AG08396 (cell line): ENCODE results near the gene TMEM53.

Source experiments
- DNase-seq: peaks from one replicate; pipeline ENCODE4 v3.0.0; 2012; ENCODE audit warnings: low spot score, mixed read lengths

TMEM53 gene

GRCh38 chr1:44647896-44648295, 26.4 kb downstream of the TMEM53 start:
- DNase-seq: no peak

DNA sequence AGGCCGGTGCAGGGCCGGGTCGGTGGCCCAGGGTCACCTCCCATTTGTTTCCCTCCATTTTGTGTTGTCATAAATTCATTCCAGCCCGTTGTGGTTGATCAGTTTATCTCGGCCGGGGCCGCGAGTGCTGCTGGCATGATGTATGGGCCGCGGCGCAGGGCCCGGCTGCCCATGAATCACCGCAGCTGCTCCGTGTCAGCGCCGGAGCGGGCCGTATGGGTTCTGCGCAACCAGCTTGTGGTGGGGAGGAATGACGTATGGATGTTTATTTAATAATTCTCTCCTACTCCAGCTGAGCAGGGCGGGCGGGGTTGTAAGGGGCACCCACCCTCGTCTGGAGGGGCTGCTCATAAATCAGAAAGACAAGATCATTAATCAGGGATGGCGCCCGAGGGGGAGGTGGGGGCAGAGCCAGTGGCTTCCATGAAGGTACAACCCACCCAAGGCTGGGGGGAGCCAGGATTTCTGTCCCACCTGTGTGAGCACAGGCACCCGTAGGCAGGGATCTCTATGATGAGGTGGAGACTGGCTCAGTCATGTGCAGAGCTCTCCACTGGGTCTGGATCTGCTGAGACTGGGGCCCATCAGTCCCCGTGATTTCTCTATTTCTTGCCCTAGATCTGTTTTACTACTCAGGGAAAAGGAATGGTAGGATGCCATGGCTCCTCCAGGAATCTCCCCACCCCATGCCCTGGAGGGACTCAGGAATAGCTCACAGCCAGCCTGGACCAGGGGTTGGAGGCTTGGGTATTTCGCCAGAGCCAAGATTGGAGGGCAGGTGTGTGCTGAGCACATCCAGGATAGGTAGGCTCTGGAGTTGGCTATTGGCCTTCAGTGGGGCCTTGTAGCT, 27.8 kb downstream of the TMEM53 start:
- DNase-seq: peak; percentile 85

- DNase-seq: peak; percentile 79
Measured at GRCh38 chr1:44645476-44646244, 28.6 kb downstream of the TMEM53 start.

- DNase-seq: no peak
Measured at GRCh38 chr1:44644806-44645205, 29.5 kb downstream of the TMEM53 start.

DNA sequence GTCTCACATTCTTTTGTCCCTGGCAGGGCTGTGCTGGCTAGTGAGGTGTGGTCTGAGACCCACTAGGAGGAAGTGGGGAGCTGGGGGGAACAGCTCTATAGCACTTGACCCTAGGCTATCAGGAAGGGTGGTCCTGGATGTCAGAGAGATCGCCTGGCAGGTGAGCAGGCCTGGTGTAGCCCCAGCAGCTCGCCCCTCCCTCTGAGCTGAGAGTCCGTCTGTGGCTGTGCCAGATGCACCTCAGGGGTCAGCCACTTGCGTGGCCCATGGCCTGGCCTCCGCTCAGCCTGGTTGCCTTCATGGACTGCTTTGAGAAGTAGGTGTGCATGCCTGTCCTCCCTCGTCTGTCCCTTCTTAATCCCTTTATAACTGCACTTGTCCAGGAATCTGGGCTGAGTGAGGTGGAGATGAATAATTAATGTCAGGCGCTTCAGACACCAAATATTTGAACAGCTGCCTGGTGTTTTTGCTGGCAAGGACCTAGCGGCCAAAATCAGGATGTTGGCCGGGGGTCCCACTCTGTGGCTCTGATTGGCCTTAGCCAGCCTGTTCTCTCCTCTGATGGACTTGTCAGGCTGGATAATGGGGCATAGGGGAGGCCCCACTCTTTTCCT, 30.5 kb downstream of the TMEM53 start:
- no peak for DNase-seq

DNA sequence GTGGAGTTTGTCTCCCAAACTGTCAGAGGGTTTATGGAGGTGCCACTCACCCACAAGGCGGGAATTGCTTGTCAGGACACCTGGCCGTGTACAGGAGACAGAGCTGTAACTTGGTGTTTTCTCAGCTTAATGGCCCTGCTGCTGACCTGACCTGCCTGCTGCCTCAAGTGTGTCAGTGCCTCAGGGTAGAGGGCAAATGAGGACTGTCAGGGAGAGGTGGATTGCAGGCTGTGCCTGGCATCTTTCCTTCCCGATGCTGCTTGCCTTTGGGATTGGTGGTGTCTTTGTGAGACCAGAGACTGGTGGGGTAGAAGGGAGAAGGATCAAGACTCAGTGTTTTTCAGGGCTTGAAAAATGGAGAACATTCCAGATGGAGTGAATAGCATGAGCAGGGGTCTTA, 31.4 kb downstream of the TMEM53 start:
- DNase-seq: no peak

DNA sequence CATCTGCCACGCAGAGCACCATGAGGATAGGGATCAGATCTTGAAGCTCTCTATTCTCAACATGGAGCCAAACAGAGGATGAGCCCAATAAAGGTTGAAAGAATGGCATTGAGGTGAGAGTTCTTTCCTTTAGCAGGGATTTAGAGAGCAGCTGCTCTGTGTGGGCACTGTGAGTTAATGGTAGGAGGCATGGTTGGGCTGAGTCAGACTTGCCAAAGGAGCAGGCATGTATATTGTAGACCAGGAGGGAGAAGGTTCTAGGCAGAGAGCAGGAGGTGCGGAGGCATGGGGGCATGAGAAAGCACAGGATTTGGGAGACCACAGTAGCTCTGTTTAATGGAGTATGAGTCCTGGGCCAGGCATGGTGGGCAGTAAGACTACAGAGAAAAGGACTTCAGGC, 32.0 kb downstream of the TMEM53 start:
- no peak for DNase-seq

- DNase-seq: no peak
Measured at GRCh38 chr1:44641126-44642102, 32.9 kb downstream of the TMEM53 start.

- DNase-seq: no peak
Measured at GRCh38 chr1:44640200-44640853, 34.0 kb downstream of the TMEM53 start.

DNA sequence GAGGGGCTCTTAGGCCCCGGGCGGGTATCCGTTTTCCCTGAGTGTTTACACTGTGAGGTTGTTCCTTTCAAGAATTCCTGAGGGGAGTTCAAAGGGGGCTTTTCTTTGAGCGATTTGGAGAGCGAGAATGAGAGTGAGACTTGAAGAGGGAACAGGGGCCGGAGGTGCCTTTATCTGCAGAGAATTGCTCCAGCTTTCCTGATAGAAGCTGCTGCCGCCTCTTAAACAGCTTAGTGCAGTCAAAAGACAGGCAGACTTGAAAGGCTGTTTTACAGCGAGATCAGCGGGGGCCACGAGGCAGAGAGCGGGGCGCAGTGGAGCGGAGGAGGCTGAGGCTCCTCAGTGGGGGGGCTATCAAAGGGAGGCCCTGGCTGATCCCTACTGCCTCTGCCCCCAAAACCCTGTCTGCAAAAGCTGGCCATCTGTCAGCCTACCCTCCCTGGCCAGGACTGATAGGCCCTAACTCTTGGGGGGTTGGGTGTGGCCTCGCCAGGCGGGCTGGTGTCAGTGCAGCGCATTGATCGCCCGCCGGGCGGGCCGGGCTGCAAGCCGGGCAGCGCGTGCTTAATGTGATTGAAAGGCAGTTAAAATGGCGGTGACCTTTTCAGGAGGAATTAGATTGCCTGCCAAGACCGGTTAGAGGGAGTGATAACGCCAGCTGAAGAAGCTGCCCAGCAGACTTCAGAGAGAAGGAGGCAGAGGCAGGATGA, 36.4 kb downstream of the TMEM53 start:
- no peak for DNase-seq

DNA sequence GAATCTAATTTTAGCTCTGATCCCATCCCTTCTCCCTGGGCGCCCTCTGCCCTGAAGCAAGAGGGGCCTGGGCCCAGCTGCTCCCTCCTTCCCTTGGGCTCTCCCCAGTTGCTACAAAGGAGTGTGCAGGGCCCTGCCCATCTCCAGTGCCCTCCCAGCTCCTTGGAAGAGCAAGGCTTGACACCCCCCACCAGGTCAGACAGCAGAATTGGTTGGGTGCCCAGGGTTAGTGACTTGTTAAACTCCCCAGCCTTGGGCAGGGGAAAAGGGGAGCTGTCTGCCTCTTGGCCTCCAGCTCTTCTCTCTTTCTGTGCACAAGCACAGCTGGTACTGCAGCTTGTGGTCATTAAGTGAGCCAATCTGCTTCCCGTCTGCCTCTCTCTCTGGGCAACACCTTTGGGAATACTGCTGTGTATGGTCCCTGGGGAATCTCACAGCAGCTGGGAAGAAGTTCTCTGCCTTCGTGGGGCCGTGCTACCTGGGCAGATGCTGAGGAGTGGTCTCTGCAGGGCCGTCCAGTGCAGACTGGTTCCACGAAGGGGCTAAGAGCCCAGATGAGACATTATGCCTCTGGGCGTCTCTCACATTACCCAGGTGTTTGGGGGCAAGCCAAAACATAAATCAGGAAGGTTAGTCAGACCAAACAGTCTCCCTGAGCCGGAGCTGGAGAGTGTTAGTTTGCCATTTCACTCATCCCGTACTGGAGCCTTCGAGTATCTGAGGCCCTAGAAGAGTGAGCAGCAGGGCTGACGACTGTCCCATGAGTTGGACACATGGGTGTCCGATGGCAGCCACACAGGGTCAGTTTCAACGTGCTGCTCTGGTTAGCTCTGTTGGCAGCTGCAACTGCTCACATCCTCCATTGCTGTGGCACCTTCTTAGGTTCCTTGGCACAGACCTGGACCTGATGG, 37.3 kb downstream of the TMEM53 start:
- DNase-seq: no peak

- no peak for DNase-seq
Measured at GRCh38 chr1:44636083-44636687, 38.1 kb downstream of the TMEM53 start.

DNA sequence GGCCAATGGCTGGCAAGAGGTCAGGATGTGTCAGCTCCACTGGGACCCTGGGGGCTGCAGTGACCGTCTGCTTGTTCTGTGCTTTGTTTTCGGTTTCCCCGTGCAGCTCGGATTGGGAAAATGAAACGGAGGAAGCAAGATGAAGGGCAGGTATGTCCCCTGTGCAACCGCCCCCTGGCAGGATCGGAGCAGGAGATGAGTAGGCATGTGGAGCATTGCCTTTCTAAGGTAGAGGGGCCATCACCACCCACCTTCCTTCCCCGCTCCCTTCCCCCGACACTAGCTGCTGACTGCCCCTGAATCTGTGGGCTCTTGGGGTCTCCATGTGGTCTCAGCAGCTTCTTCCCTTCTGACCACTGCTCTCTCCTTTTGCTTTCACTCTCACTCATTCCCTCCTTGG, 38.8 kb downstream of the TMEM53 start:
- no peak for DNase-seq

- no peak for DNase-seq
Measured at GRCh38 chr1:44634606-44635189, 39.6 kb downstream of the TMEM53 start.

DNA sequence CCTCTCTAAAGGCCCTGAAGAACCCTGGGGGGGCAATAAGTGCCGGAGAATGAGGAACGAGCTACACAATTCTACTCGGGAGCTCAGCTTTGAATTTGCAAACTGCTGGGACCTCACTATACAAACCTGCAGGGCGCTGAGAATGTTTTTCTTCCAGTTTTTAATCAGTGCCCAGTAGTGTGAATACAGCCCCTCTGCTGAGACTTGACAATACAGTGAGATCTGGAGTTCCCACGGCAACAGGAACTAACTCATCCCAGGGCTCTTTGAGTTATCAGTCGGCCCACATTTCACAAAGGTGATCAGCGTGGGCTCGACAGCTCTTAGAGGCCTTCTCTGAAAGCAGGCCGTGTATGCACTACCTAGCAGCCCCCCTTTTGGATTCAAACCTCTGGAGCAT, 41.7 kb downstream of the TMEM53 start:
- no peak for DNase-seq

DNA sequence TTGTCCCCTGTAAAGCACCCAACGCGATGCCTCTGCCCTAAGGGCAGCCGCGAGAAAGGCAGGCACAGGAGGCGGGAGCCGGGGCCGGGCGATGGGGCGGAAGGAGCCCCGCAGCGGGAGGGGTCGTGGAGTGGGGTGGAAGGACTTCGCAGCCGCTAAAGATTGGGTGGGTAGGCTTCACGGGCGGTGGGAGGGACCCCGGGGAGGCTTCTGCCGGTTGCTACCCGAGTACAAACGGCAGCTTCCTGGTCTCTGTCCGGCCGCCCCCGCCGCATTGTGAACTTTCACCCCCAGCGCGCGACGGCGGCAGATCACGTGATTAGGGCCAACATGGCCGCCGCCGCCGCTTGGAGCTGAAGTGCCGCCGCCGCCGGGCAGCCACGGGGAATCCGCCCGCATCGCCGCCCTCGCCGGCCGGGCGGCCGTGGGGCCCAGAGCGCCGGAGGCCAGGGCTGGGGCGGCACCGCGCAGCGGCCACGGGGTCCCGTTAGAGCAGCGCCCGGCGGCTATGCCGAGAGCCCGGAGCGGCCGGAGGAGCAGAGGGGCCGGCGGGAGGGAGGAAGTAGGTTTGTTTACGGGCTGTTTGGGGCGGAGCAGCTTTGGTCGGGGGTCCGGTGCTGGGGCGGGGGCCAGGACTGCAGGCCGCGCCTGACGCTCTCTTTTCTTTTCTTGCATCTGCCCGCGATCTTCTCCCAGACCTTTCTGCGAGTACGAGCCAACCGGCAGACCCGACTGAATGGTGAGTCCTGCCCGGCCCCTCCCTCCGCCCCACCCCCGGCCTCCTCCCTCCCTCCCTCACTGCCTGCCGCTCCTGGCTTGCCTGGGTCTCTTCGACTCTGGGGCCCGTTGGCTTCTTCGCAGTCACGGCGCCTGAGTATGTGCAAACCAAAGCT, 42.4 kb downstream of the TMEM53 start:
- DNase-seq: peak; percentile 92

GRCh38 chr1:44631333-44631646, 43.0 kb downstream of the TMEM53 start:
- no peak for DNase-seq

DNA sequence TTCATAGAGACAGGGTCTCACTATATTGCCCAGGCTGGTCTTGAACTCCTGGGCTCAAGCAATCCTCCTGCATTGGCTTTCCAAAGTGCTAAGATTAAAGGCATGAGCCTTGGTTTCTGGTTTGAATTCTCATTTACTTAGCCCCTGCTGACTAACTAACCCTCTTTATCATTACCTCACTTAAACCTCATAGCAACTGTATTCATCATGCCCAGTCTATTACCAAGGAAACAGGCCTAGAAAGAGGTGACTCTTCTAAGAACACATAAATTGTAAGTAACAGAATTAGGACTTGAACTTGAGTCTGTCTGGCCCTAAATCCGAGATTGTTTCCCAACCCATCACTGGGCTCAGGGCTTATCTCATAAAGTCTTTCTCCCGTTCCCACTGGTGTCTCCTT, 44.2 kb downstream of the TMEM53 start:
- DNase-seq: peak; percentile 64
